ENCODE results near the gene ZNF536.

ZNF536 gene

GRCh38 chr19:30545752-30546151 is 173.6 kb downstream of the ZNF536 start:
- TF ChIP-seq CTCF (IDR thresholded peaks at IDR 0.05; ENCODE audit: low read depth, low read length): no peak
- no peak for DNase-seq (ENCODE audit: low read depth, low spot score)
- no peak overlapping the region for H3K4me3 ChIP-seq (ENCODE audit: low read depth, low read length)
- in situ Hi-C loops (cut with HindIII; ENCODE audit: low sequenced_read_pairs): no loop called here

GRCh38 chr19:30546332-30546731 is 174.1 kb downstream of the ZNF536 start:
- DNase-seq (ENCODE audit: low read depth, low spot score): no peak
- H3K4me3 ChIP-seq (ENCODE audit: low read depth, low read length): no peak overlapping the region
- in situ Hi-C loops (cut with HindIII; ENCODE audit: low sequenced_read_pairs): no loop called here
- TF ChIP-seq CTCF (IDR thresholded peaks at IDR 0.05; ENCODE audit: low read depth, low read length): no peak

DNA sequence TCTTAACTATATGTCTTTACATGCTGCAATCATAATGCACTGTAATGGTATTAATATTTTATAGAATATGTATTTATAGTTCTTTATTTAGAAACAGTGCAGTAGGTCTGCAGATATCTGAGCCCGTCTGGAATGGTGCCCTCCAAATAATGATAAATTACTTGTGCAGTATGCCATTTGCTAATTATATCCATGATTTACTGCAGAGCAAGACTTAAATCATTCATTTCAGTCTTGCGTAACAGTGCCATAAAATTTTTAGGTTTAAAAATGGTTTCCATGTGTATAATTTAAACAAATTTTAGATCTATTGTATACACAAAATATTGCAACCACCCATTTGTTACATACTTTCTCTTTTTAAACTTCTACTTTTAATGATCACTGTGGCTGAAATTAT is 175.1 kb downstream of the ZNF536 start:
- in situ Hi-C loops (cut with HindIII; ENCODE audit: low sequenced_read_pairs): no loop called here
- no peak for DNase-seq (ENCODE audit: low read depth, low spot score)
- TF ChIP-seq CTCF (IDR thresholded peaks at IDR 0.05; ENCODE audit: low read depth, low read length): no peak
- no peak overlapping the region for H3K4me3 ChIP-seq (ENCODE audit: low read depth, low read length)

GRCh38 chr19:30549151-30549550 is 177.0 kb downstream of the ZNF536 start:
- in situ Hi-C loops (cut with HindIII; ENCODE audit: low sequenced_read_pairs): no loop called here
- TF ChIP-seq CTCF (IDR thresholded peaks at IDR 0.05; ENCODE audit: low read depth, low read length): no peak
- no peak overlapping the region for H3K4me3 ChIP-seq (ENCODE audit: low read depth, low read length)
- DNase-seq (ENCODE audit: low read depth, low spot score): no peak

DNA sequence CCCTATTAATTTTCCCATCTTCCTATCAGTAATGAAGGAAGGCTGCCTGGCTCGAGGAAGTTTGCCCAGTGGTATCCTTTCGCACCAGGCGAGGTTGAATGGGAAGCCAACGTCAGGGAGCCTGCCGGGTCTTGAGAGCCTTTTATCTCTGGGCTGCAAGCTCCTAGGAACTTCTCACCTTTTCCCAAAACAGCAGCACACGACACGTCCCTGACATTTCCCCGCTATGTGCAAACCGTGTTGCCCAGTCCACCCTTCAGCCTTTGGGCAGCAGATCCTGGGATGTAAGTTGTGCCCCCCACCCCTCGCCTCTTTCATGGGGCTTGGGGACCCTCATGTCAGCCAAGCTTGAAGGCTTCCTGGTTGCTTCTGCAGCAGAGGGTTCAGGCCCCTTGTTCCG is 179.1 kb downstream of the ZNF536 start:
- in situ Hi-C loops (cut with HindIII; ENCODE audit: low sequenced_read_pairs): no loop called here
- no peak for DNase-seq (ENCODE audit: low read depth, low spot score)
- TF ChIP-seq CTCF (IDR thresholded peaks at IDR 0.05; ENCODE audit: low read depth, low read length): no peak
- H3K4me3 ChIP-seq (ENCODE audit: low read depth, low read length): no peak overlapping the region

- in situ Hi-C loops (cut with HindIII; ENCODE audit: low sequenced_read_pairs): no loop called here
- TF ChIP-seq CTCF (IDR thresholded peaks at IDR 0.05; ENCODE audit: low read depth, low read length): no peak
- DNase-seq (ENCODE audit: low read depth, low spot score): no peak
- no peak overlapping the region for H3K4me3 ChIP-seq (ENCODE audit: low read depth, low read length)
Measured at GRCh38 chr19:30552593-30552992, 180.4 kb downstream of the ZNF536 start.
